HepG2 (cell line): ENCODE measurements around the gene ENTPD2. TPM values are rescaled to one million over a fixed set of nuclear protein-coding genes. Genes with fewer than 3 reads are reported as not detected.
A peak's percentile ranks its signal among the peaks of the same experiment; 100 is the strongest.

ENCODE experiments used
- DRAP1 ChIP-seq: IDR thresholded peaks from 2 replicates; pipeline ENCODE4 v1.6.1; 2016; ENCODE audit warnings: missing genetic modification reagents, missing compliant biosample characterization
- GABPB1 ChIP-seq: IDR thresholded peaks from 2 replicates; pipeline ENCODE4 v1.6.1; 2016; ENCODE audit warnings: mild to moderate bottlenecking, missing genetic modification reagents, moderate library complexity, missing compliant biosample characterization
- HMGA1 ChIP-seq: sonication (generic); formaldehyde crosslinking; conservative IDR thresholded peaks from 2 replicates; pipeline ENCODE4 v1.4.0; 2020; ENCODE audit warnings: missing genetic modification reagents
- HNRNPH1 ChIP-seq: fragments of 200-400 bp; formaldehyde crosslinking; optimal IDR thresholded peaks from 2 replicates; pipeline ENCODE3; 2017; ENCODE audit warnings: mild to moderate bottlenecking, low read depth, low read length
- IRF9 ChIP-seq: sonication (generic); formaldehyde crosslinking; IDR thresholded peaks from 2 replicates; pipeline ENCODE4 v1.8.0; 2022; ENCODE audit warnings: missing genetic modification reagents, mild to moderate bottlenecking, borderline replicate concordance
- MAFF ChIP-seq: IDR thresholded peaks from 2 replicates; pipeline ENCODE4 v1.6.1; 2011; ENCODE audit warnings: low read depth, low read length, improper control_type of control experiment
- MIER2 ChIP-seq: IDR thresholded peaks from 2 replicates; pipeline ENCODE4 v1.6.1; 2016; ENCODE audit warnings: missing biosample characterization, missing genetic modification reagents
- MXD3 ChIP-seq: IDR thresholded peaks from 2 replicates; pipeline ENCODE4 v1.6.1; 2016; ENCODE audit warnings: mild to moderate bottlenecking, missing biosample characterization, missing genetic modification reagents
- POLR2AphosphoS5 ChIP-seq: IDR thresholded peaks from 2 replicates; pipeline ENCODE4 v1.6.1; 2012; ENCODE audit warnings: low read depth, low read length
- PRDM15 ChIP-seq: sonication (generic); formaldehyde crosslinking; IDR thresholded peaks from 2 replicates; pipeline ENCODE4 v1.4.0; 2020; ENCODE audit warnings: missing genetic modification reagents
- SMYD3 ChIP-seq: sonication (generic); formaldehyde crosslinking; IDR thresholded peaks from 2 replicates; pipeline ENCODE4 v1.8.1; 2023; ENCODE audit warnings: mild to moderate bottlenecking, missing genetic modification reagents
- TBP ChIP-seq: sonication (generic); formaldehyde crosslinking; IDR thresholded peaks from 2 replicates; pipeline ENCODE4 v1.5.0; 2020; ENCODE audit warnings: missing genetic modification reagents
- ZEB1 ChIP-seq: IDR thresholded peaks from 2 replicates; pipeline ENCODE4 v1.6.1; 2012; ENCODE audit warnings: mild to moderate bottlenecking, low read depth, inconsistent platforms; ENCODE audit not compliant: insufficient replicate concordance
- ZNF253 ChIP-seq: sonication (generic); formaldehyde crosslinking; IDR thresholded peaks from 2 replicates; pipeline ENCODE4 v1.8.0; 2022; ENCODE audit warnings: mild to moderate bottlenecking, missing genetic modification reagents, borderline replicate concordance
- ZNF337 ChIP-seq: sonication (generic); formaldehyde crosslinking; IDR thresholded peaks from 2 replicates; pipeline ENCODE4 v1.5.1; 2020; ENCODE audit warnings: missing genetic modification reagents, low read depth, mild to moderate bottlenecking, borderline replicate concordance
- ZNF580 ChIP-seq: IDR thresholded peaks from 2 replicates; pipeline ENCODE4 v1.6.1; 2016; ENCODE audit warnings: low read depth, borderline replicate concordance
- ZNF615 ChIP-seq: sonication (generic); formaldehyde crosslinking; IDR thresholded peaks from 2 replicates; pipeline ENCODE4 v1.5.0; 2020; ENCODE audit warnings: mild to moderate bottlenecking, missing genetic modification reagents, borderline replicate concordance
- ZNF652 ChIP-seq: IDR thresholded peaks from 2 replicates; pipeline ENCODE4 v1.6.1; 2016; ENCODE audit warnings: low read depth, borderline replicate concordance
- ZNF678 ChIP-seq: sonication (generic); formaldehyde crosslinking; IDR thresholded peaks from 2 replicates; pipeline ENCODE4 v1.4.0; 2020; ENCODE audit warnings: mild to moderate bottlenecking, missing genetic modification reagents
- ZNF777 ChIP-seq: sonication (generic); formaldehyde crosslinking; IDR thresholded peaks from 2 replicates; pipeline ENCODE4 v1.4.0; 2020; ENCODE audit warnings: missing genetic modification reagents
- ZNF780A ChIP-seq: sonication (generic); formaldehyde crosslinking; IDR thresholded peaks from 2 replicates; pipeline ENCODE4 v1.8.0; 2022; ENCODE audit warnings: mild to moderate bottlenecking, missing genetic modification reagents, moderate library complexity
- ZNF784 ChIP-seq: sonication (generic); formaldehyde crosslinking; IDR thresholded peaks from 2 replicates; pipeline ENCODE4 v1.5.1; 2020; ENCODE audit warnings: missing genetic modification reagents, mild to moderate bottlenecking, borderline replicate concordance
- ZSCAN30 ChIP-seq: sonication (generic); formaldehyde crosslinking; IDR thresholded peaks from 2 replicates; pipeline ENCODE4 v1.5.0; 2020; ENCODE audit warnings: mild to moderate bottlenecking, missing genetic modification reagents
- polyA plus RNA-seq, 8 experiments: library from polyadenylated mRNA; depleted of rRNA in 3 of 8; stranded (reverse) in 7 of 8; unstranded in 1 of 8; fragments of >200 nt; fragmentation: Illumina TruSeq in 4 of 8; extraction: Trizol in 4 of 8; gene quantifications; 2 replicates each; pipeline versions ENCODE4 v1.2.1 to v1.2.3, GENCODE V29; 2011 to 2016; ENCODE audit warnings: low read depth in 4 of 8, missing spikeins in 1 of 8, mixed read lengths in 1 of 8; ENCODE audit not compliant: insufficient read depth in 1 of 8
- total RNA-seq, 5 experiments: library from RNA; depleted of rRNA; stranded (reverse); fragments of >200 nt; fragmentation: Illumina TruSeq; extraction: Trizol; gene quantifications; 2 replicates each; pipeline ENCODE4 v1.2.3, GENCODE V29; 2016; ENCODE audit warnings: low read depth in 1 of 5

The ENTPD2 gene
- total and polyA plus RNA-seq, 2 of the 13 experiments (the other 11 are each of a cell fraction or from before 2014, with no cell fraction given): 0.95 to 3.2 TPM

DNA sequence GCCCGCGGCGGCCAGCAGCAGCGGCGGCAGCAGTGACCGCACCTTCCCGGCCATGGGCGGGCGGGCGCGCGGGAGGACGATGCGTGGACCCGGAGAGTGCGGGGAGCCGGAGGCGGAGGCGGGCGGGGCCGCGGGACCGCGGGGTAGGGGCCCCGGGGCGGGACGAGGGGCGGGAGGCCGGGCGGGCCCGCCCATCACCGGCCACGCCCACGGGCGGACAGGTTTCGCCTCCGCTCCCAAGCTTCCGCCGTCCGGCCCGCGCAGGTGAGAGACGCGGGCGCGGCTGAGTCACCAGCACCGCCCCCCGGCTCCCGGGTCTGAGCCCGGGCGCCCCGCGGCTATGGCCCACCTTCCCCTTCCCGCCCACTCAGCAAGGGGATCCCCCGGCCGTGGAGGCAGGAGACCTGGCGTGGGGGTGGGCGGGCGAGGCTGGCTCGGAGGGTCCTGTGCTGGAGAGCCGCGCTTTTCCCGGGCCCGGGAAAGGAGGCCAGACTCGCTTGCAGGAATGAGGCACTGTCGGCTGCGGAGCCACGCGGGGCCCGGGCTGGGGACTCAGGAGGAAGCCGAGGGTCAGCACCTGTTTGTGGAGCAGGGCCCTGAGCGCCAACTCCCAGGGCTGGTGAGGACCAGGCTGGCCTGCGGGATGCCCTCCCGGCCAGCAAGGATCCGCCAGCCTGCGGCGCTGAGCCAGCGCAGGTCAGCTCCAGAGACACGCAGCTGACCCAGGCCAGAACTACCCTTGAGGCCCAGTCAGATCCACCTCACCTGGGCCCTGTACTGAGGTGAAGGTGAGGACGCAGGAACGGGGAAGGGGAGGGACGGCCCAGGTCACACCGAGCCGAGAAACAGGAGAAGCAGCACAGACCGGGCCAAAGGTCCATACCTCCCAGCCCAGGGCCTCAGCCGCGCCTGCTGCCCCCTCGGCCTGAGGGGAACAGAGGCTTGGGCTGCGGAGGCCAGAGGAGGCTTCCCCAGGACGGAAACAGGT lies at the start of gene ENTPD2 (continued):
- no peak for TF ChIP-seq ZEB1
- no peak for TF ChIP-seq ZNF253 (CRISPR knock-in tag)
- 0 out of 2 replicates have a peak, but pooled peaks have one; percentile 17 for TF ChIP-seq ZNF580 (CRISPR knock-in tag)
- TF ChIP-seq PRDM15 (CRISPR knock-in tag): no peak
- TF ChIP-seq ZNF678 (CRISPR knock-in tag): no peak
- no peak for TF ChIP-seq HNRNPH1
- TF ChIP-seq MXD3: no peak
- no peak for TF ChIP-seq ZNF780A (CRISPR knock-in tag)
- TF ChIP-seq IRF9 (CRISPR knock-in tag): no peak
- no peak for TF ChIP-seq ZNF337 (CRISPR knock-in tag)
- TF ChIP-seq MAFF: no peak
- TF ChIP-seq TBP (CRISPR knock-in tag): peak; percentile 51; the same call in 1 of the 2 replicates
- TF ChIP-seq ZNF615: no peak
- TF ChIP-seq HMGA1: no peak
- peak; percentile 70; the same call in 1 of the 2 replicates for TF ChIP-seq DRAP1 (CRISPR knock-in tag)
- TF ChIP-seq ZNF784 (CRISPR knock-in tag): no peak
- no peak for TF ChIP-seq SMYD3 (CRISPR knock-in tag)
- TF ChIP-seq MIER2: no peak
- TF ChIP-seq ZNF652 (CRISPR knock-in tag): no peak
- TF ChIP-seq POLR2AphosphoS5: peak; percentile 74
- TF ChIP-seq GABPB1: peak; percentile 62; the same call in 1 of the 2 replicates
- TF ChIP-seq ZSCAN30 (CRISPR knock-in tag): no peak
- TF ChIP-seq ZNF777 (CRISPR knock-in tag): no peak; the same call in 1 of the 2 replicates
